Measurements from ENCODE around the gene SIRT2. TPM values are rescaled to one million over a fixed set of nuclear protein-coding genes. Genes with fewer than 3 reads are reported as not detected.

SIRT2 gene
- total and polyA plus RNA-seq, 2 donors (not counting 1 experiment from before 2014, with no cell fraction given) = 42.4 to 65.9 TPM

DNA sequence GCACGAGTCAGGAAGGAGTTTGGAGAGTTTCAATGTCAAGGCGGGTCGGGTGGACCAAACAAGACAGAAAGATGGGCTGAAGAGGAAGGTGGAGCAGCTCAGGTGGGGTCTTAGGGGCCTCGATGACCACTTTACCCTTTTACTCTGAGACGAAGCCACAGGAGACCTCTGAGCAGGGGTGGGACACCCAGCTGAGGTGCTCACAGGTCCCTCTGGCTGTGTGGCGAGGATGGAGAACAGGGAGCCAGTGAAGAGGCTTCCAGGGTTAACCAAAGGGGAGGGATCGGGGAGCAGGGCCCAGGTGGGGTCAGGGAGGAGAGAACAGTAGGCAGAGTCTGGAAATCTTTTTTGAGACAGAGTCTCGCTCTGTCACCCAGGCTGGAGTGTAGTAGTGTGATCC, 14.5 kb upstream of the SIRT2 start:
- no peak overlapping the region for H3K27ac Mint-ChIP-seq
- Histone ChIP-seq H4K20me1 (ENCODE audit: control insufficient read depth, insufficient read depth, low read length, poor library complexity, severe bottlenecking) (no peaks in the 10 kb centered on the region), H3K27ac (ENCODE audit: low read length in 2 of 2) (no peak overlapping the region), H3K9me3 (ENCODE audit: control extremely low read depth in 1 of 3, control insufficient read depth in 2 of 3, insufficient read depth in 1 of 3, low read length in 2 of 3) (no peaks in the 10 kb centered on the region), H3K27me3 (replicated peaks in 1 of 4; ENCODE audit: control extremely low read depth in 1 of 4, control insufficient read depth in 3 of 4, insufficient read depth in 4 of 4, low read length in 3 of 4) (peaks cover 0 to 2% (median 0%) of the 10 kb centered on the region in 4 experiments), H2AFZ (ENCODE audit: insufficient read depth, low read depth, low read length, poor library complexity, severe bottlenecking) (no peak overlapping the region), H3K4me3 (ENCODE audit: control extremely low read depth in 1 of 5, extremely low read depth in 1 of 5, insufficient read depth in 1 of 5, low read depth in 2 of 5, low read length in 4 of 5) (no peak overlapping the region), H3K4me1 (ENCODE audit: control insufficient read depth in 2 of 2, insufficient read depth in 2 of 2, low read length in 2 of 2) (no peaks in the 10 kb centered on the region), H3K79me2 (ENCODE audit: control insufficient read depth, insufficient read depth, low read length) (no peaks in the 10 kb centered on the region), H3K36me3 (replicated peaks in 1 of 2; ENCODE audit: control extremely low read depth in 1 of 2, control insufficient read depth in 1 of 2, extremely low read depth in 1 of 2, insufficient read depth in 2 of 2, low read length in 1 of 2) (peaks cover 0 to 6% of the 10 kb centered on the region in 2 experiments), H3K4me2 (replicated peaks; ENCODE audit: low read depth, low read length, poor library complexity, severe bottlenecking) (no peak overlapping the region), H3K9ac (ENCODE audit: low read length) (no peak overlapping the region)
- 94% methylated on average over 6 of the region's 8 CpGs for WGBS (ENCODE audit: insufficient coverage)
- no peaks in the 10 kb centered on the region for H3K4me1 Mint-ChIP-seq
- no peaks in the 10 kb centered on the region for H3K9me3 Mint-ChIP-seq (ENCODE audit: insufficient read depth)
- intact Hi-C loops (cut with micrococcal nuclease) = no loop called here
- no peak overlapping the region for H3K4me3 Mint-ChIP-seq
- no peak for DNase-seq
- no peak for TF ChIP-seq CTCF (IDR thresholded peaks at IDR 0.05)
- no peak for TF ChIP-seq EZH2 (IDR thresholded peaks at IDR 0.05; ENCODE audit: borderline replicate concordance, insufficient read depth, low read depth, low read length, poor library complexity, severe bottlenecking)
- no peaks in the 10 kb centered on the region for H3K27me3 Mint-ChIP-seq
- POLR2A ChIA-PET = no interaction called here
- CTCF ChIA-PET = no interaction called here
- ATAC-seq (ENCODE audit: low read depth) = no peak

GRCh38 chr19:38912600-38913514, 13.4 kb upstream of the SIRT2 start:
- no peak overlapping the region for H3K4me3 ChIP-seq (ENCODE audit: control extremely low read depth in 1 of 5, extremely low read depth in 1 of 5, insufficient read depth in 1 of 5, low read depth in 2 of 5, low read length in 4 of 5)
- CTCF ChIA-PET = no interaction called here

More at GRCh38 chr19:38912600-38913514, 13.4 kb upstream of the SIRT2 start:
- Histone ChIP-seq H3K4me2 (replicated peaks; ENCODE audit: low read depth, low read length, poor library complexity, severe bottlenecking) (no peak overlapping the region), H3K27me3 (replicated peaks in 1 of 4; ENCODE audit: control extremely low read depth in 1 of 4, control insufficient read depth in 3 of 4, insufficient read depth in 4 of 4, low read length in 3 of 4) (peaks cover 0 to 2% (median 0%) of the 10 kb centered on the region in 4 experiments), H2AFZ (ENCODE audit: insufficient read depth, low read depth, low read length, poor library complexity, severe bottlenecking) (no peak overlapping the region), H4K20me1 (ENCODE audit: control insufficient read depth, insufficient read depth, low read length, poor library complexity, severe bottlenecking) (no peaks in the 10 kb centered on the region), H3K36me3 (replicated peaks in 1 of 2; ENCODE audit: control extremely low read depth in 1 of 2, control insufficient read depth in 1 of 2, extremely low read depth in 1 of 2, insufficient read depth in 2 of 2, low read length in 1 of 2) (peaks cover 0 to 6% of the 10 kb centered on the region in 2 experiments), H3K9me3 (ENCODE audit: control extremely low read depth in 1 of 3, control insufficient read depth in 2 of 3, insufficient read depth in 1 of 3, low read length in 2 of 3) (no peaks in the 10 kb centered on the region), H3K27ac (ENCODE audit: low read length in 2 of 2) (no peak overlapping the region), H3K4me1 (ENCODE audit: control insufficient read depth in 2 of 2, insufficient read depth in 2 of 2, low read length in 2 of 2) (no peaks in the 10 kb centered on the region), H3K79me2 (ENCODE audit: control insufficient read depth, insufficient read depth, low read length) (no peaks in the 10 kb centered on the region), H3K9ac (ENCODE audit: low read length) (no peak overlapping the region)
- Mint-ChIP-seq H3K27ac (no peak overlapping the region), H3K4me3 (no peak overlapping the region), H3K9me3 (ENCODE audit: insufficient read depth) (no peaks in the 10 kb centered on the region), H3K4me1 (no peaks in the 10 kb centered on the region), H3K27me3 (no peaks in the 10 kb centered on the region)
- TF ChIP-seq CTCF (IDR thresholded peaks at IDR 0.05) = no peak
- no peak for DNase-seq
- POLR2A ChIA-PET = no interaction called here
- intact Hi-C loops (cut with micrococcal nuclease) = no loop called here
- WGBS (ENCODE audit: insufficient coverage) = 76% methylated on average over 9 of the region's 12 CpGs
- no peak for ATAC-seq (ENCODE audit: low read depth)
